Stimulated activated naive B cell treated with anti-CD40 and anti-IgM and Interleukin-4, amounts not matched to agents 10 μg/mL and 1 μg/mL and 100 μg/mL, for 72 hours (primary cell): Measurements from ENCODE around the gene AK9.

Experiments used
- ATAC-seq, 2 donors: fragments of 150-1000 bp; cut with Tn5 transposase; replicated peaks; 2 replicates each; pipeline ENCODE4 v1.10.0; 2021; ENCODE audit warnings: moderate library complexity in 1 of 2
- DNase-seq: peaks from one replicate; pipeline ENCODE4 v3.0.0; 2021
- H3K27ac Mint-ChIP-seq: one replicate; pipeline ENCODE4 v1.8.0; 2022; ENCODE audit warnings: mild to moderate bottlenecking, mixed read lengths
- H3K27me3 Mint-ChIP-seq, 2 donors: one replicate each; pipeline ENCODE4 v1.8.0; 2022; ENCODE audit warnings: mixed read lengths in 2 of 2
- H3K36me3 Mint-ChIP-seq, 2 donors: one replicate each; pipeline ENCODE4 v1.8.0; 2022; ENCODE audit warnings: mixed read lengths in 2 of 2, mild to moderate bottlenecking in 1 of 2
- H3K4me1 Mint-ChIP-seq, 2 donors: one replicate each; pipeline ENCODE4 v1.8.0; 2022; ENCODE audit warnings: mixed read lengths in 2 of 2, mild to moderate bottlenecking in 1 of 2
- H3K4me3 Mint-ChIP-seq, 2 donors: one replicate each; pipeline ENCODE4 v1.8.0; 2022; ENCODE audit warnings: mild to moderate bottlenecking in 2 of 2, mixed read lengths in 2 of 2, moderate library complexity in 1 of 2
- H3K9me3 Mint-ChIP-seq, 2 donors: one replicate each; pipeline ENCODE4 v1.8.0; 2022; ENCODE audit warnings: mixed read lengths in 2 of 2, mild to moderate bottlenecking in 1 of 2

Gene AK9

GRCh38 chr6:109454496-109455436 lies 236.2 kb downstream of the AK9 start:
- DNase-seq: peak; percentile 86
- Mint-ChIP-seq H3K4me1 (peaks cover 48 to 82% of the 10 kb centered on the region in 2 donors), H3K9me3 (no peaks in the 10 kb centered on the region), H3K27me3 (no peaks in the 10 kb centered on the region), H3K27ac (peak overlapping the region; percentile 100), H3K36me3 (peaks cover 27 to 58% of the 10 kb centered on the region in 2 donors), H3K4me3 (peak overlapping the region; percentile 93 to 96)
- peak; percentile 62 to 64 for ATAC-seq

GRCh38 chr6:109453594-109454495 lies 237.2 kb downstream of the AK9 start:
- H3K4me1 Mint-ChIP-seq: peaks cover 45 to 82% of the 10 kb centered on the region in 2 donors
- H3K9me3 Mint-ChIP-seq: no peaks in the 10 kb centered on the region
- peaks cover 30 to 63% of the 10 kb centered on the region in 2 donors for H3K36me3 Mint-ChIP-seq
- H3K27ac Mint-ChIP-seq: peak overlapping the region; percentile 100
- no peaks in the 10 kb centered on the region for H3K27me3 Mint-ChIP-seq
- H3K4me3 Mint-ChIP-seq: peak overlapping the region; percentile 93 to 96
- DNase-seq (no peak), ATAC-seq (no peak)

GRCh38 chr6:109453156-109453555 lies 237.8 kb downstream of the AK9 start:
- H3K4me1 Mint-ChIP-seq: peaks cover 47 to 82% of the 10 kb centered on the region in 2 donors
- peaks cover 34 to 65% of the 10 kb centered on the region in 2 donors for H3K36me3 Mint-ChIP-seq
- DNase-seq (no peak), ATAC-seq (no peak)
- no peaks in the 10 kb centered on the region for H3K27me3 Mint-ChIP-seq
- H3K4me3 Mint-ChIP-seq: peak overlapping the region; percentile 93 to 96
- H3K9me3 Mint-ChIP-seq: no peaks in the 10 kb centered on the region
- H3K27ac Mint-ChIP-seq: peak overlapping the region; percentile 76

GRCh38 chr6:109452181-109452580 lies 238.8 kb downstream of the AK9 start:
- H3K9me3 Mint-ChIP-seq: no peaks in the 10 kb centered on the region
- H3K36me3 Mint-ChIP-seq: peaks cover 40 to 70% of the 10 kb centered on the region in 2 donors
- H3K27ac Mint-ChIP-seq: peak overlapping the region; percentile 76
- no peak for DNase-seq
- peaks cover 52 to 78% of the 10 kb centered on the region in 2 donors for H3K4me1 Mint-ChIP-seq
- H3K27me3 Mint-ChIP-seq: no peaks in the 10 kb centered on the region
- peak overlapping the region in 1 of 2 donors; percentile 25 for H3K4me3 Mint-ChIP-seq
- no peak for ATAC-seq

- Mint-ChIP-seq H3K27ac (peak overlapping the region; percentile 76), H3K4me1 (peaks cover 49 to 76% of the 10 kb centered on the region in 2 donors)
Measured at GRCh38 chr6:109451376-109451775, 239.6 kb downstream of the AK9 start.

GRCh38 chr6:109450801-109451200 lies 240.2 kb downstream of the AK9 start:
- peaks cover 45 to 74% of the 10 kb centered on the region in 2 donors for H3K36me3 Mint-ChIP-seq
- ATAC-seq (no peak), DNase-seq (no peak)
- no peaks in the 10 kb centered on the region for H3K27me3 Mint-ChIP-seq
- peaks cover 49 to 77% of the 10 kb centered on the region in 2 donors for H3K4me1 Mint-ChIP-seq
- peak overlapping the region; percentile 47 for H3K27ac Mint-ChIP-seq
- peak overlapping the region; percentile 8 to 14 for H3K4me3 Mint-ChIP-seq
- no peaks in the 10 kb centered on the region for H3K9me3 Mint-ChIP-seq

More at GRCh38 chr6:109451376-109451775, 239.6 kb downstream of the AK9 start:
- no peak for ATAC-seq
- no peak for DNase-seq
- Mint-ChIP-seq H3K36me3 (peaks cover 45 to 68% of the 10 kb centered on the region in 2 donors), H3K9me3 (no peaks in the 10 kb centered on the region), H3K4me3 (no peak overlapping the region), H3K27me3 (no peaks in the 10 kb centered on the region)

- Mint-ChIP-seq H3K36me3 (peaks cover 49 to 78% of the 10 kb centered on the region in 2 donors), H3K4me1 (peaks cover 55 to 83% of the 10 kb centered on the region in 2 donors), H3K4me3 (peak overlapping the region; percentile 69 to 70), H3K27ac (peak overlapping the region; percentile 89), H3K27me3 (no peaks in the 10 kb centered on the region), H3K9me3 (no peaks in the 10 kb centered on the region)
- peak; percentile 15 to 16 for ATAC-seq
- no peak for DNase-seq
Measured at GRCh38 chr6:109449795-109450673, 241.0 kb downstream of the AK9 start.

- H3K27ac Mint-ChIP-seq: peak overlapping the region; percentile 89
- DNase-seq (no peak), ATAC-seq (no peak)
- H3K9me3 Mint-ChIP-seq: no peaks in the 10 kb centered on the region
- peaks cover 58 to 85% of the 10 kb centered on the region in 2 donors for H3K4me1 Mint-ChIP-seq
- H3K36me3 Mint-ChIP-seq: peaks cover 49 to 75% of the 10 kb centered on the region in 2 donors
- peak overlapping the region; percentile 69 to 70 for H3K4me3 Mint-ChIP-seq
- no peaks in the 10 kb centered on the region for H3K27me3 Mint-ChIP-seq
Measured at GRCh38 chr6:109449064-109449794, 241.8 kb downstream of the AK9 start.

- Mint-ChIP-seq H3K27ac (peak overlapping the region; percentile 89), H3K27me3 (no peaks in the 10 kb centered on the region), H3K4me3 (peak overlapping the region in 1 of 2 donors; percentile 47), H3K9me3 (no peaks in the 10 kb centered on the region), H3K36me3 (peaks cover 45 to 70% of the 10 kb centered on the region in 2 donors), H3K4me1 (peaks cover 56 to 82% of the 10 kb centered on the region in 2 donors)
- DNase-seq: no peak
- ATAC-seq: no peak
Measured at GRCh38 chr6:109448615-109449014, 242.4 kb downstream of the AK9 start.

- no peak overlapping the region for H3K4me3 Mint-ChIP-seq
- no peaks in the 10 kb centered on the region for H3K9me3 Mint-ChIP-seq
- H3K27me3 Mint-ChIP-seq: no peaks in the 10 kb centered on the region
- peaks cover 59 to 82% of the 10 kb centered on the region in 2 donors for H3K4me1 Mint-ChIP-seq
- H3K27ac Mint-ChIP-seq: peak overlapping the region; percentile 89
- DNase-seq (no peak), ATAC-seq (peak; percentile 26 to 44)
- H3K36me3 Mint-ChIP-seq: peaks cover 49 to 74% of the 10 kb centered on the region in 2 donors
Measured at GRCh38 chr6:109447878-109448555, 243.0 kb downstream of the AK9 start.

GRCh38 chr6:109447087-109447486 lies 243.9 kb downstream of the AK9 start:
- H3K27me3 Mint-ChIP-seq: no peaks in the 10 kb centered on the region
- ATAC-seq (no peak), DNase-seq (no peak)
- no peaks in the 10 kb centered on the region for H3K9me3 Mint-ChIP-seq
- no peak overlapping the region for H3K4me3 Mint-ChIP-seq
- H3K4me1 Mint-ChIP-seq: peaks cover 64 to 84% of the 10 kb centered on the region in 2 donors
- peak overlapping the region; percentile 76 for H3K27ac Mint-ChIP-seq
- H3K36me3 Mint-ChIP-seq: peaks cover 50 to 75% of the 10 kb centered on the region in 2 donors

GRCh38 chr6:109446541-109446940 lies 244.5 kb downstream of the AK9 start:
- Mint-ChIP-seq H3K27ac (peak overlapping the region; percentile 82), H3K9me3 (no peaks in the 10 kb centered on the region), H3K36me3 (peaks cover 48 to 74% of the 10 kb centered on the region in 2 donors), H3K27me3 (no peaks in the 10 kb centered on the region), H3K4me3 (no peak overlapping the region), H3K4me1 (peaks cover 63 to 84% of the 10 kb centered on the region in 2 donors)
- ATAC-seq (no peak), DNase-seq (no peak)
